ENCODE results near the gene NMRAL1. TPM values are rescaled to one million over a fixed set of nuclear protein-coding genes. Genes with fewer than 3 reads are reported as not detected.

Gene NMRAL1
- total RNA-seq, 1 donor from 2014 or later: 28.5 TPM

DNA sequence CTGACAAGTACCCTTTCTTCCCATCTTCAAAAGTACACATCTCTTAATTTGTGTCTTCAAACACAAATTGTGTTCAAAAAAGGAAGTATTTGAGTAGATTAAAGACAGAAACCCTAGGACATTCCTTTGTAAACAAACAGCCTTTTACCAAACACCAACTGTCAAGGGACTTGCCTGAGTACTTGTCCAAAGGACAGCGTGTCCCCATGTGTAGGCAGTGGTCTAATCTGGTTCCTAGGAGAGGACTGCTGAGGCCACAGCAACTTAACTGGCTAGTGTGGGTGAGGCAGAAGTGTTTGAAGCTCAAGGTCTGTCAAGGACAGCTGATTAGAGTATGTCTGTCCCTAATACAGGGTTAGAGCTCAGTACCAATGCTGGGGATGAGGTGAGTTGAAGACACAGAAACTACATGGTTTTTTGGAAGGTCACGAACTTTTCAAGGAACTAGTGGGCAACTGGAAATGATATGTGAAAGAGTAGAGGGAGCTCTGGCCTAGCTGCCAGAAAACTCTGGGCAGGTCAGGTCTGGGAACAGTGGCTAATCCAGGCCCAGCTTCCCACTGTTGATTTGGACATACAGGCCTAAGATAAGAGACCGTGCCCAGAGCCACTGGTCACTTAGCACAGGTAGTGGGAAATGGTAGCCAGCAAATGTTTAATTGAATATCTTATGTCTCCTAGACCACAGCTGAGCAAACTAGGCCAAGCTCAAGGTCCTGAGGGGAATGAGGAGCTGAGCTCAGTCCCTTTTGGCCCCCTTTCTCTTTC is 11.9 kb upstream of the NMRAL1 start:
- Mint-ChIP-seq H3K27me3 (ENCODE audit: low read depth, unreplicated experiment) (no peaks in the 10 kb centered on the region), H3K36me3 (ENCODE audit: low read depth, unreplicated experiment) (no peaks in the 10 kb centered on the region), H3K9me3 (ENCODE audit: unreplicated experiment) (peaks cover 2% of the 10 kb centered on the region), H3K4me3 (ENCODE audit: unreplicated experiment) (peak overlapping the region; percentile 57), H3K27ac (ENCODE audit: unreplicated experiment) (no peak overlapping the region), H3K4me1 (ENCODE audit: low read depth, unreplicated experiment) (peaks cover 17% of the 10 kb centered on the region)
- TF ChIP-seq, protein P1, sequence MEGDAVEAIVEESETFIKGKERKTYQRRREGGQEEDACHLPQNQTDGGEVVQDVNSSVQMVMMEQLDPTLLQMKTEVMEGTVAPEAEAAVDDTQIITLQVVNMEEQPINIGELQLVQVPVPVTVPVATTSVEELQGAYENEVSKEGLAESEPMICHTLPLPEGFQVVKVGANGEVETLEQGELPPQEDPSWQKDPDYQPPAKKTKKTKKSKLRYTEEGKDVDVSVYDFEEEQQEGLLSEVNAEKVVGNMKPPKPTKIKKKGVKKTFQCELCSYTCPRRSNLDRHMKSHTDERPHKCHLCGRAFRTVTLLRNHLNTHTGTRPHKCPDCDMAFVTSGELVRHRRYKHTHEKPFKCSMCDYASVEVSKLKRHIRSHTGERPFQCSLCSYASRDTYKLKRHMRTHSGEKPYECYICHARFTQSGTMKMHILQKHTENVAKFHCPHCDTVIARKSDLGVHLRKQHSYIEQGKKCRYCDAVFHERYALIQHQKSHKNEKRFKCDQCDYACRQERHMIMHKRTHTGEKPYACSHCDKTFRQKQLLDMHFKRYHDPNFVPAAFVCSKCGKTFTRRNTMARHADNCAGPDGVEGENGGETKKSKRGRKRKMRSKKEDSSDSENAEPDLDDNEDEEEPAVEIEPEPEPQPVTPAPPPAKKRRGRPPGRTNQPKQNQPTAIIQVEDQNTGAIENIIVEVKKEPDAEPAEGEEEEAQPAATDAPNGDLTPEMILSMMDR (IDR thresholded peaks at IDR 0.05; ENCODE audit: insufficient read depth, low read depth, low read length): no peak
- TF ChIP-seq EZH2 (IDR thresholded peaks at IDR 0.05; ENCODE audit: insufficient read depth, low read length): no peak
- Histone ChIP-seq H4K20me1 (ENCODE audit: insufficient read depth, low read length) (peaks cover 23% of the 10 kb centered on the region), H3K36me3 (ENCODE audit: insufficient read depth, low read length) (peaks cover 2% of the 10 kb centered on the region), H3K27me3 (ENCODE audit: insufficient read depth, low read length) (no peaks in the 10 kb centered on the region), H3K4me2 (ENCODE audit: low read length) (no peak overlapping the region), H2AFZ (ENCODE audit: low read depth, low read length) (no peak overlapping the region), H3K9ac (ENCODE audit: low read length) (no peak overlapping the region), H3K9me3 (ENCODE audit: insufficient read depth, low read depth, low read length) (no peaks in the 10 kb centered on the region), H3K27ac (ENCODE audit: low read depth, low read length) (no peak overlapping the region), H3K4me3 (ENCODE audit: insufficient read depth, low read depth, low read length) (no peak overlapping the region), H3K79me2 (ENCODE audit: insufficient read depth, low read length) (peaks cover 56% of the 10 kb centered on the region), H3K4me1 (ENCODE audit: insufficient read depth, low read length) (peaks cover 19% of the 10 kb centered on the region)
- DNase-seq (ENCODE audit: low read depth) (no peak), FAIRE-seq (no peak)

GRCh38 chr16:4481963-4482362 is 7.5 kb upstream of the NMRAL1 start:
- no peaks in the 10 kb centered on the region for H3K9me3 Mint-ChIP-seq (ENCODE audit: unreplicated experiment)
- no peak overlapping the region for H3K9ac ChIP-seq (ENCODE audit: low read length)

More at GRCh38 chr16:4481963-4482362, 7.5 kb upstream of the NMRAL1 start:
- Histone ChIP-seq H3K4me3 (ENCODE audit: insufficient read depth, low read depth, low read length) (no peak overlapping the region), H4K20me1 (ENCODE audit: insufficient read depth, low read length) (peaks cover 41% of the 10 kb centered on the region), H2AFZ (ENCODE audit: low read depth, low read length) (no peak overlapping the region), H3K27ac (ENCODE audit: low read depth, low read length) (no peak overlapping the region), H3K36me3 (ENCODE audit: insufficient read depth, low read length) (peaks cover 2% of the 10 kb centered on the region), H3K4me1 (ENCODE audit: insufficient read depth, low read length) (peaks cover 13% of the 10 kb centered on the region), H3K4me2 (ENCODE audit: low read length) (no peak overlapping the region), H3K27me3 (ENCODE audit: insufficient read depth, low read length) (no peaks in the 10 kb centered on the region), H3K79me2 (ENCODE audit: insufficient read depth, low read length) (peaks cover 73% of the 10 kb centered on the region), H3K9me3 (ENCODE audit: insufficient read depth, low read depth, low read length) (no peaks in the 10 kb centered on the region)
- H3K27me3 Mint-ChIP-seq (ENCODE audit: low read depth, unreplicated experiment): no peaks in the 10 kb centered on the region
- FAIRE-seq: no peak
- no peak overlapping the region for H3K27ac Mint-ChIP-seq (ENCODE audit: unreplicated experiment)
- no peak for DNase-seq (ENCODE audit: low read depth)
- H3K4me1 Mint-ChIP-seq (ENCODE audit: low read depth, unreplicated experiment): peaks cover 11% of the 10 kb centered on the region
- TF ChIP-seq, protein P1 (IDR thresholded peaks at IDR 0.05; ENCODE audit: insufficient read depth, low read depth, low read length): no peak
- H3K4me3 Mint-ChIP-seq (ENCODE audit: unreplicated experiment): no peak overlapping the region
- no peaks in the 10 kb centered on the region for H3K36me3 Mint-ChIP-seq (ENCODE audit: low read depth, unreplicated experiment)

Data from astrocyte (in vitro differentiated cells and primary cell).